Measurements from ENCODE around the gene ADD1.

The ADD1 gene

DNA sequence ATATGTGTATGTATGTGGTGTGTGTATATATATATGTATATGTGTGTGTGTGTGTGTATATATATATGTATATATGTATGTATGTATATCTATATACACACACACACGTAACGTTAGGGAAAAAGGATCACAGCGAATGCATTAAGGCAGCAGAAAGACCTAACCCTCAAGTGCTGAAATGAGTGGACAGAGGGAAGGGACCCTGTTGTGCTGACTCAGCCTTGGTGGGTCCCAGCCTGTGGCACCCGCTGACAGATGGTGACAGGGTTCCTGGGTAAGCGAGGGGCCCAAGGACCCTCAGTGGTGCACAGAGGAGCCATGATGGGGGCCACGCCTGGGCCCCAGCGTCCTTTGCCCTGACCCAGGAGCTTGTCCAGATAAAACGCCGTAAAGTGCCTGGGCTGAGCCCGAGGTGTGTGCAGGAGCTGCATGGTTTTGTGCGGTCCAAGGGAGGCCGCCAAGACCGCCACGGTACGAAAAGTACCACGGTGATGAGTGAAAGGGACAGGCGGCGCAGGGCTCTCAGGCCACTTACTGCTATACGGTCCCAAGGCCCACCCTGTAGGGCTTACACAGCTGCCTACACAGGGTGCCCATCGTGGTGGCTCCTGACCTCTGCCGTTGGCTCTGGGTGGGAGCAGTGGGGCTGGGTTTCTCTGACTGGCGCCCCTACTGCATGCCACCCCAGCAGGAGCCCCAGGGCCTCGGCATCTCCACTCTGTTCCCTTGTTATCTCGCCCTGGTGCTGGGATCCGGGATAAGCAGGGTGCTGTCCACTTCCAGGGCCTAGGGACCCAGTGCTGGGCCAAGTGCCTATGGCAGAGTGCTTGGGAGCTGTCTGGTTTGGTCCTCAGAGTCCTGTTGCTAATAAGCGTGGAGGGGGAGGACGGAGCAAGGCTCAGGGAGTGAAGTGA is 40.8 kb upstream of the ADD1 start:
- H3K9me3 ChIP-seq (ENCODE audit: control insufficient read depth, insufficient read depth, low read length) = no peaks in the 10 kb centered on the region
- no peaks in the 10 kb centered on the region for H3K36me3 ChIP-seq (ENCODE audit: insufficient read depth, low read length)
- peaks cover 25% of the 10 kb centered on the region; the same call in 1 of the 2 replicates for H3K4me1 ChIP-seq (ENCODE audit: insufficient read depth, low read length)
- H3K9ac ChIP-seq (ENCODE audit: low read depth, low read length) = no peak overlapping the region

DNA sequence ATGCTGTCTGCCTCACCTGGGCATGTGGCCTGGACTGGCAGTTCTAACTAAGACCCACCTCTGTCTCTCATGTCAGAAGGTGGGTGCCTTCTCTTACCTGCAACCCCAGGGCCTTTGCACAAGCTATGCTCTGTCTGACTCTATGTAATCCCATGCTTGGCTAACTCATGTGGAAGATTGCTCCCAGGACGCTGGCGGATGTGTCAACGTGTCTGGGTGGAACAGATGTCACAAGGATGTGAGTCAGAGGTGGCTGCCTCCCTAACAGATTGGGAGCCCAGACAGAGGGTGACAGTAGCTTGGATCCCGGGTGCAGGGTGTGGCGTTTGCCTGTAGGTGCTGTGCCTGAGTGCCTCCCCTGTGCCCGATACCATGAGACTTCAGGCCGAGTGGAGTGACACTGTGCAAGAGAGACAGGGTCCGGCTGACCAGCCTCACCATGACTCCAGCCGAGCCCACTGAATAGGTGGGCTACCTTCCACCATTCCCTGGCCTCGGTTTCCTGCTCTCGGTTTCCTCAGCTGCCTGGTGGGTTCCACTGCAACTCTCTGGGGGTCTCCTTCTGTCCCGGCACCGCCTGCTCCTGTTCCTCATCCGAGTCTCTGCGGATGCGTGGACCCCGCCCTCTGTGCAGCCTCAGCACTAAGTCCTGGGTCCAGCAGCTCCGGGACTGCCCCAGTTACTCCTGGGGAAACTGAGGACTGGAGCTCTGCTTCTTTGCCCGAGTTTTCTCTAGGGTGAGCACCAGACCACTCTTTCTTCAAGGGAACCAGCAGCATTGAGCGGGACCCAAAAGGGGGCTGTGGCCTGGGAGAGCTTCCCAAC is 39.8 kb upstream of the ADD1 start:
- Histone ChIP-seq H3K9me3 (ENCODE audit: control insufficient read depth, insufficient read depth, low read length) (no peaks in the 10 kb centered on the region), H3K4me1 (ENCODE audit: insufficient read depth, low read length) (peaks cover 16% of the 10 kb centered on the region; the same call in 1 of the 2 replicates), H3K9ac (ENCODE audit: low read depth, low read length) (no peak overlapping the region), H3K36me3 (ENCODE audit: insufficient read depth, low read length) (no peaks in the 10 kb centered on the region)

DNA sequence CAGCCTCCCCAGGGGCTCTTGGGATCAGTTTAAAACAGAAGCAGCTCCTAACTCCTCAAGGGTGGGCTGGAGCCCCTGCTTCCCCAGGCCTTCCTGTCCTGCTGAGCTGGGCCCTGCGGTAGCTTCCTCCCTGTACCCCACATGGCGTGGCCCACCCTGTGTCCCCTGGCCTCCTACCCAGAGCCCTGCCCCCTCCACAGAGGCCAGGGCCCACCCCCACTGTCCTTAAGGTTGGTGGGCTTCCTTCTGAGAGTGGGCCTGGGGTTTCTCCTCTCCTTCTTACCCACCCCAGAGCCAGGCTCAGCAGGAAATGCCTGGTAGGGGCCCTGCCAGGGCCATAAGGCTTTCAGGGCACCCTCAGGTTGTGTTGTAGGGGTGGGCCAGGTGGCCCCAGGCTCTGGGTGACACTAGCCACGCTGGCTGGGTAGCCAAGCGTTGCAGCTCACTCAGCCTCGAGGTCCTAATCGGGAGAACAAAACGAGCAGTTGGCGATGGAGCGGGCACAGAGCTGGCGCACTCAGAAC is 39.1 kb upstream of the ADD1 start:
- Histone ChIP-seq H3K9ac (ENCODE audit: low read depth, low read length) (no peak overlapping the region), H3K36me3 (ENCODE audit: insufficient read depth, low read length) (no peaks in the 10 kb centered on the region), H3K4me1 (ENCODE audit: insufficient read depth, low read length) (peaks cover 10% of the 10 kb centered on the region; the same call in 1 of the 2 replicates), H3K9me3 (ENCODE audit: control insufficient read depth, insufficient read depth, low read length) (no peaks in the 10 kb centered on the region)

GRCh38 chr4:2804973-2805501 is 38.6 kb upstream of the ADD1 start:
- peaks cover 9% of the 10 kb centered on the region; the same call in 1 of the 2 replicates for H3K4me1 ChIP-seq (ENCODE audit: insufficient read depth, low read length)
- no peaks in the 10 kb centered on the region for H3K9me3 ChIP-seq (ENCODE audit: control insufficient read depth, insufficient read depth, low read length)
- no peak overlapping the region for H3K9ac ChIP-seq (ENCODE audit: low read depth, low read length)
- H3K36me3 ChIP-seq (ENCODE audit: insufficient read depth, low read length) = no peaks in the 10 kb centered on the region

DNA sequence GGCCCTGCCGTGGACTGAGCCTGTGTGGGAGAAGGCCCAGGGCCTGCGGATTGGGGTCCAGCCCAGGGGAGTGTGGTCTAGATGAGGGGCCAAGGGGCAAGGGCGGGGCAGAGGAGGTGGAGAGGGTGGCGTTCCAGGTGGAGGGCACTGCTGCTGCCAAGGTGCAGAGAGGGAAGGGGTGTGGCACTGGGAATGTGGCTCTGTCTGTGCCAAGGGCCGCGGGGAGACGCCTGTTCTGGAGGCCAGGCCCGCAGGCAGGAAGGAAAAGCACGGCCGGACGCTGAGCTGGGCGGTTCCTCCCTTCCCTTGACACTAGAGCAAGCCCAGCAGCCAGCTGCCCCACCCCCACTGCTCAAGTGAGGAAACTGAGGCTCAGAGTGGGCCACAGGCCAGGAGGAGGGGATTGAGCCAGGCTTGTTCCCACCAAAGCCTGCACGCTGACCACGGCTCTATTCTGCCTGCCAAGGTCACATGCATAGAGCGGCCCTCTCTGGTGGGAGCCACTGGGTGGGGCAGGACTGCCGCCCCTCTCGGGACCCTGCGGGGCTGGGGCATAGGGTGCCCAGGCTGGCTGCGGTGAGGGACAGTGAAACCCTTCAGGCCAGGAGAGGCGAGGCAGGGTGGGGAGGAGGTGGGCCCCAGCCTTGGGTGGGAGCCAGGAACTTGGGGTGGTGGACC is 37.8 kb upstream of the ADD1 start:
- Histone ChIP-seq H3K4me1 (ENCODE audit: insufficient read depth, low read length) (peaks cover 4% of the 10 kb centered on the region; the same call in 1 of the 2 replicates), H3K36me3 (ENCODE audit: insufficient read depth, low read length) (no peaks in the 10 kb centered on the region), H3K9ac (ENCODE audit: low read depth, low read length) (no peak overlapping the region), H3K9me3 (ENCODE audit: control insufficient read depth, insufficient read depth, low read length) (no peaks in the 10 kb centered on the region)

DNA sequence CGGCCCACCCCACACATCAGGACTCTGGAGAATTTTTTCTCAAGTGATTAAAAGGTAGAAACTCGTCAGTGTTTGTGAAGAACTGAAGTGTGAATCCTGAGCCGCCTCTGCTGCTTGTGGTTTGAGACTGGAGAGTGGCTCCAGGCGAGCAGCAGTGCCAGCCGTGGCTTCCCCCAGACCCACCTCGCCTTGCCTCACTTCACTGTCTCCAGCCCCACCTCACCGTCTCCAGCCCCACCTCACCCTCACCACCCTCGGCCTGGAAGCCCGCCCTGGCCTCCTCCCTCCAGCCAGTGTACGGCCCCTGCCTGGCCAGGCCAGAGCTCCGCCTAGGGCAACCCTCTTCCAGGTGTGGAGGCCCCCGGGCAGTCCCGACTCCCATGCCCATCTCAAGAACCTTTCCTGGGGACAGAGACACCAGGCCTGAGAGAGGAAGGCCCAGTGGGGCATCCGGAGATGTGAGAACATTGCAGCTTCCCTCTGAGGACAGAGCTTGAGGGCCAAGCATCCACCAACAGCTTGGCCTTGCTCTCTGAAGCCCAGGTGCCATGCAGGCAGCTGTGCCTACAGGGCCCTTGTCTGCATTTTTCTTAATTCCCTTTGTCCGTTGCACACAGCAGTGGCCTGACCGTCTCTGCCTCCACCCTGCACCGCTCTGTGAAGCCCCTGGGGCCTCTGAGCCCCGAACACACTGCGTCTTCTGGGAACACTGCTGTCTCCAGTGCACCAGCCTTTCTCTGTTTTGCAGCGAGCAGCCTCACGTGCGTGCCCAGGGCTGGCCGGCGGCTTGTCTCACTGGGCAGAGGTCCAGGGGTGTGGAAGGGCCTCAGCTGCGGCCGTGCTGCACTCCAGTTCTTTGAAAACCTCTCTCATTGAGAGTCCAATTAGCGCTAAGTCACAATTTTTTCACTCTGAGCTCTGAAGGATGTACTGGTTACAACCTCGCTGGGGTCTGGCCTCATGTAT is 37.0 kb upstream of the ADD1 start:
- Histone ChIP-seq H3K9me3 (ENCODE audit: control insufficient read depth, insufficient read depth, low read length) (no peaks in the 10 kb centered on the region), H3K4me1 (ENCODE audit: insufficient read depth, low read length) (peaks cover 4% of the 10 kb centered on the region; the same call in 1 of the 2 replicates), H3K36me3 (ENCODE audit: insufficient read depth, low read length) (no peaks in the 10 kb centered on the region), H3K9ac (ENCODE audit: low read depth, low read length) (no peak overlapping the region)

DNA sequence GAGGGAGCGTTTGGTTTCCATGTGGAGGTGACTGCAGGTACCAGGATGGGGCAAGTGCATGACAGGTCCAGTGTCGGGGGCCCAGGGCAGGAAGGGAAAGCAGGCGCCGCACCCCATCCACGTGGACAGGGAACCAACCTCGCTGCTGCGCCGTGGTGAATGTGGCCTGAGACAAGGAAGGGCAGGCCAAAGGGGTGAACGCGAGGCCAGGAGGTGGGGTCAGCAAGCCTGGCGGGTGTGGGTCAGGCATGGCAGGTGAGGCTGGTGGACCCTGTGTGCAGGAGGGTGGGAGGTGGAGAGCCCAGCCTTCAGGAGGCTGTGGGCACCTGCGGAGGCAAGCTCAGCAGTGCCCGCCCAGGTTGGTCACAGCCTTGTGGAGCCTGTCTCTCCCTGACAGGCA is 36.1 kb upstream of the ADD1 start:
- Histone ChIP-seq H3K9ac (ENCODE audit: low read depth, low read length) (no peak overlapping the region), H3K4me1 (ENCODE audit: insufficient read depth, low read length) (peaks cover 11% of the 10 kb centered on the region; the same call in 1 of the 2 replicates), H3K9me3 (ENCODE audit: control insufficient read depth, insufficient read depth, low read length) (no peaks in the 10 kb centered on the region), H3K36me3 (ENCODE audit: insufficient read depth, low read length) (no peaks in the 10 kb centered on the region)

DNA sequence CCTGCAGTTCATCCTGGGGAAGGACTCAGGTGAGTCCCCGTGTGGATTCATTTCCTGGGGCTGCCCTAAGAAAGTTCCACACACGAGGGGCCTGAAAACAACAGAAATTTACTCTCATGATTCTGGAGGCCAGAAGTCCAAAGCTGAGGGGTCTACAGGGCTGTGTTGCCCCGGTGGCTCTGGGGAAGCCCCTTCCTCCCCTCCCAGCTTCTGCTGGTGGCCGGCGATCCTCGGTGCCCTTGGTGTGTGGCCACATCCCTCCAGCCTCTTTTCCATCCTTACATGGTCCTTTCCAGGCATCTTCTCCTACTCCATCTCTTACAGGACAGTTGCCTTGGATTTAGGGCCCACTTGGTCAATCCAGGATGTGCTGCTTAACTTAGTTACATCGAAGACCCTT is 35.6 kb upstream of the ADD1 start:
- Histone ChIP-seq H3K9me3 (ENCODE audit: control insufficient read depth, insufficient read depth, low read length) (no peaks in the 10 kb centered on the region), H3K4me1 (ENCODE audit: insufficient read depth, low read length) (peaks cover 15% of the 10 kb centered on the region; the same call in 1 of the 2 replicates), H3K9ac (ENCODE audit: low read depth, low read length) (no peak overlapping the region), H3K36me3 (ENCODE audit: insufficient read depth, low read length) (no peaks in the 10 kb centered on the region)

DNA sequence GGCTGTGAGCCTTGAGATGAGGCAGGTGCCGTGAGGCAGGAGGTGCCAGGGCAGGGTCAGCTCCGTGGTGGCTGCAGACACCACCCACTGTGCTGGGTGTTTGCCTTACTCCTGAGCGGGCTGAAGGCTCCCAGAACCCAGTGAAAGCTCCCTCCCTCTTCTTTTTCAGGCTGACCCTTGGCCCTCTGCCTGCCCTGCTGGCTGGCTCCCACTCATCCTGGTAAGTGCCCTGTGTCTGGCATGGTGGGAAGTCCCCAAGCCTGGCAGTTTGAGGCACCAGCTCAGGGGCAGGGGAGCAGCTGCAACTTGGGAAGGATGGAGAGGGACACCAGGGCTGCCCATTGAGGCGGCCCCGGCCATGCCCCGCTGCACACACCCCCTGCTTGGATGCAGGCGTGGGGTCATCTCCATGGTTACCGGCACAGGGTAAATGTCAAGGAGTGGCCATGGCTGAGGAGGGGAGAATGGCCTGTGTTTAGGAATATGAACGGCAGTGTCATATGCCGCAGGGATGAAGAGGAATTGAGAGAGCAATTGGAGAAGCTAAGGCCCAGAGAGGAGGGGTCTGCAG is 33.9 kb upstream of the ADD1 start:
- peaks cover 16% of the 10 kb centered on the region; the same call in 1 of the 2 replicates for H3K4me1 ChIP-seq (ENCODE audit: insufficient read depth, low read length)
- H3K9me3 ChIP-seq (ENCODE audit: control insufficient read depth, insufficient read depth, low read length) = no peaks in the 10 kb centered on the region
- no peak overlapping the region for H3K9ac ChIP-seq (ENCODE audit: low read depth, low read length)
- no peaks in the 10 kb centered on the region for H3K36me3 ChIP-seq (ENCODE audit: insufficient read depth, low read length)

DNA sequence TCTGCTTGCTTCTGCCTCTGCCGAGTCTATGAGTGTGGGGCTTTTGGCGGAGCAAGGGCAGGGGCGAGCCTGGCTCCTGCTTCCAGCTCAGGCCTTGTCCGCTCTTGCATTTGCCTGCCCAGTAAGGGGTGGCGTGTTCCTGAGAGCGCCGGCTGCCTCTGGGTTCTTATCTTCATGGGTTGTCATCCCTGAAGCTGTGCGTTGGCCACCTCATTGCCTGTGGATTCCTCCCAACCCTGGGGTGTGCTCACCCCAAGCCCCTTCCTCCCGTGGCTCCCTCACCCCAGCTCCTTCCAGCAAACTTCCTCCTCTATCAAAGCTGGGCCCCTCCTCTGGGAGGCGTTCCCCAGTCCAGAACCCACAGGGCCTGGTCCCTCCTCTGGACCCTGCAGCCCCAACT is 33.3 kb upstream of the ADD1 start:
- H3K9ac ChIP-seq (ENCODE audit: low read depth, low read length) = no peak overlapping the region
- no peaks in the 10 kb centered on the region for H3K9me3 ChIP-seq (ENCODE audit: control insufficient read depth, insufficient read depth, low read length)
- H3K4me1 ChIP-seq (ENCODE audit: insufficient read depth, low read length) = peaks cover 16% of the 10 kb centered on the region; the same call in 1 of the 2 replicates
- H3K36me3 ChIP-seq (ENCODE audit: insufficient read depth, low read length) = no peaks in the 10 kb centered on the region

DNA sequence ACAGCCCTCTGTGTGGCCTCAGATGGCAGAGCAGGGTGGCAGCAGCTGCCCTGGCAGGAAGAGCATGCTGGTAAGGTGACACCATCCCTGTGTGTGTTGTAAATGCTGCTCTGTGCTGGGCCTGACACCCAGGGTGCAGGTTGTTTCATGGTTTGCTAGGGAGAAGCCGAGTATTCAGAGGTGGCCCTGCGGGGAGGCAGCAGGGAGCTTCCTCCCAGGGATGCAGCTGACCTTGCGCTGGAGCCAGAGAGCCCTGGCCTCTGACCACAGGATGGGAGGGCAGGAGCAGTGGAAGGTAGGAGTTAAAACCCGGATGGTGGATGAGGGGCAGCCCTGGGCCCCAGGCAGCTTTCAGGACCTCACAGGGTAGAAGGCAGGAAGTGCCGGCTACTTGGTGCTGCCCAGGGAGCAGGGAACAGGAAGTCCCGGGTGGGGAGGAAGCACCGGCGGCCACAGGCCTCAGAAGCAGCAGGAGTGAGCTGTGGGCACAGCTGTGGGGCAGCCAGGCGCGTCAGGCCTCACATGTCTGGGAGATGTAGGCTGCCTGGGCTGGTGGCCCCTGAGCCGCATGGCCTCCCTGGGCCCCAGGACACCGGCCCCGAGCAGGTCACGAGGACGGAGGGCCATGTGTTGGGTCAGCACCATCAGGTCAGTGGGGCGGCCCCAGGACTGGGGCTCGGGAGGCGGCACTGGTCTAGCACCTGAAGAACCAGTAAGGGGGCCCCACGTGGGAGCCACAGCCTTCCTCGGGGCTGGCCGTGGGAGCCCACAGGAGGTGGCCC is 31.6 kb upstream of the ADD1 start:
- Histone ChIP-seq H3K9ac (ENCODE audit: low read depth, low read length) (no peak overlapping the region), H3K36me3 (ENCODE audit: insufficient read depth, low read length) (no peaks in the 10 kb centered on the region), H3K4me1 (ENCODE audit: insufficient read depth, low read length) (peaks cover 16% of the 10 kb centered on the region; the same call in 1 of the 2 replicates), H3K9me3 (ENCODE audit: control insufficient read depth, insufficient read depth, low read length) (no peaks in the 10 kb centered on the region)
